Measurements from ENCODE around the gene WDFY4.
A peak's percentile ranks its signal among the peaks of the same experiment; 100 is the strongest.

- no peak for TF ChIP-seq TAF1 (IDR thresholded peaks at IDR 0.05; ENCODE audit: borderline replicate concordance, insufficient read depth, low read length)
- TF ChIP-seq REST (IDR thresholded peaks at IDR 0.05; ENCODE audit: insufficient read depth in 1 of 2, low read depth in 2 of 2, low read length in 2 of 2), result peak in 1 of 2 experiments; percentile 54; a peak in 1 of 4 replicates
- TF ChIP-seq SIN3A (IDR thresholded peaks at IDR 0.05; ENCODE audit: borderline replicate concordance, insufficient read depth, low read length), result no peak
Observed at GRCh38 chr10:49029666-49030065, 345.0 kb downstream of the WDFY4 start.
